Type B pancreatic cell (in vitro differentiated cells): ENCODE data around the gene CCDC110. TPM values are rescaled to one million over a fixed set of nuclear protein-coding genes. Genes with fewer than 3 reads are reported as not detected.

ENCODE experiments used
- DNase-seq: peaks from one replicate; pipeline ENCODE4 v3.0.0; 2021; ENCODE audit warnings: mixed read lengths; ENCODE audit not compliant: unreplicated experiment; ENCODE audit errors: extremely low spot score
- H3K27ac Mint-ChIP-seq: 2 replicates; pipeline ENCODE4 v1.8.0; 2021; ENCODE audit warnings: mild to moderate bottlenecking, mixed read lengths
- H3K27me3 Mint-ChIP-seq: 2 replicates; pipeline ENCODE4 v1.8.0; 2021; ENCODE audit warnings: mixed read lengths
- H3K36me3 Mint-ChIP-seq: 2 replicates; pipeline ENCODE4 v1.8.0; 2021; ENCODE audit warnings: mixed read lengths
- H3K4me1 Mint-ChIP-seq: one replicate; pipeline ENCODE4 v1.8.0; 2021; ENCODE audit warnings: mixed read lengths; ENCODE audit not compliant: unreplicated experiment
- H3K4me3 Mint-ChIP-seq: 2 replicates; pipeline ENCODE4 v1.8.0; 2021; ENCODE audit warnings: mild to moderate bottlenecking, mixed read lengths
- H3K9me3 Mint-ChIP-seq: 2 replicates; pipeline ENCODE4 v1.8.0; 2021; ENCODE audit warnings: mixed read lengths
- total RNA-seq: library from RNA; stranded (reverse); gene quantifications from 2 replicates; pipeline ENCODE4 v1.2.1, GENCODE V29; 2021; ENCODE audit warnings: low replicate concordance
- TF ChIP-seq, protein P1 (sequence below): fragments of 200-600 bp; sonication (generic); conservative IDR thresholded peaks from 2 replicates; pipeline ENCODE4 v1.5.0; 2021; ENCODE audit warnings: antibody characterized with exemption, mild to moderate bottlenecking

The CCDC110 gene
- total RNA-seq, 1 donor from 2014 or later, result 0.94 TPM

DNA sequence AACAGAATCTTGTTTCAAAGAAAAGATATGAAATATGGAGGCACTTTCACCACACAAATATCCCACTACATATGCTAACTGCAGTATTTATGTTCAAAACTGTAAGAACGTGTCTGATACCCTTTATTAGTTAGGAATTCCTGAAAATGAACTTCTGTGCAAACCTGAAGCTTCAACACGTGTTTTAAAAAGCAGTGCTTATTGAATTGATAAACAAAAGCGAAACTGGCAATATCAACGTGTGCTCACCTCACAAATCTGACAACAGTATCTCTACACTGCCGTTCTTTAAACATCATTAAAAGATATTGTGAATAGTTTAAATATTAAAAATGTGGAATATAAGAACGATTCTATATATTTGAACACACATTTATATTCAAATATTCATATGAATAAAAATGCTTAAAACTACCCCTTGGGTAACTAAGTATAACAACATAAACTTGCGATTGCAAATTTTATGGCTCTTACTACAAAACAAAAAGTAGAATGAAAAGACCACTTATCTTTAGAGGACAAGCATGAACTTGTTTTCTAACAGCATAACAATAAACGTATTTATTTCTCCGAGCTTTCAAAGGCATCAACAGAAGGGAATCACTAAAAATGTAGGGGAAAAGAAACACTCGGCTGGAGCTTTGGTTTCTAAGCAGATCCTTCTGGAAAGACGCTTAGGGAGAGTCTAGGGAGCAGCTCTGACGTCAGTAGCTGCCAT, 76.1 kb downstream of the CCDC110 start, which contains the start of gene LRP2BP:
Gene LRP2BP, minus strand, starts transcription at position 687 of the 718 bp plus-strand sequence. CDS start 17,738 bp downstream, outside the sequence.
- peaks cover 3% of the 10 kb centered on the region for H3K27me3 Mint-ChIP-seq
- H3K4me3 Mint-ChIP-seq, result peak within 1 kb of the TSS; percentile 92
- DNase-seq, result no peak
- peak within 1 kb of the TSS; percentile 97 for H3K27ac Mint-ChIP-seq
- H3K36me3 Mint-ChIP-seq, result peaks cover 3% of the 10 kb centered on the region
- peaks cover 13% of the 10 kb centered on the region for H3K9me3 Mint-ChIP-seq
- peaks cover 20% of the 10 kb centered on the region for H3K4me1 Mint-ChIP-seq
- TF ChIP-seq, protein P1, sequence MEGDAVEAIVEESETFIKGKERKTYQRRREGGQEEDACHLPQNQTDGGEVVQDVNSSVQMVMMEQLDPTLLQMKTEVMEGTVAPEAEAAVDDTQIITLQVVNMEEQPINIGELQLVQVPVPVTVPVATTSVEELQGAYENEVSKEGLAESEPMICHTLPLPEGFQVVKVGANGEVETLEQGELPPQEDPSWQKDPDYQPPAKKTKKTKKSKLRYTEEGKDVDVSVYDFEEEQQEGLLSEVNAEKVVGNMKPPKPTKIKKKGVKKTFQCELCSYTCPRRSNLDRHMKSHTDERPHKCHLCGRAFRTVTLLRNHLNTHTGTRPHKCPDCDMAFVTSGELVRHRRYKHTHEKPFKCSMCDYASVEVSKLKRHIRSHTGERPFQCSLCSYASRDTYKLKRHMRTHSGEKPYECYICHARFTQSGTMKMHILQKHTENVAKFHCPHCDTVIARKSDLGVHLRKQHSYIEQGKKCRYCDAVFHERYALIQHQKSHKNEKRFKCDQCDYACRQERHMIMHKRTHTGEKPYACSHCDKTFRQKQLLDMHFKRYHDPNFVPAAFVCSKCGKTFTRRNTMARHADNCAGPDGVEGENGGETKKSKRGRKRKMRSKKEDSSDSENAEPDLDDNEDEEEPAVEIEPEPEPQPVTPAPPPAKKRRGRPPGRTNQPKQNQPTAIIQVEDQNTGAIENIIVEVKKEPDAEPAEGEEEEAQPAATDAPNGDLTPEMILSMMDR, result no peak

Other genes with a start within 250 kb of the CCDC110 start
- 0.74 and 1.0 TPM in 2 replicates for gene LRP2BP, start 75.8 kb downstream of the CCDC110 start, total RNA-seq
- gene ANKRD37, start 74.9 kb downstream of the CCDC110 start, total RNA-seq, result 3.6 and 5.8 TPM in 2 replicates
- 21.1 and 22.1 TPM in 2 replicates for gene UFSP2, start 45.8 kb downstream of the CCDC110 start, total RNA-seq
- 0.93 and 6.7 TPM in 2 replicates for gene PDLIM3, start 63.8 kb upstream of the CCDC110 start, total RNA-seq